B cell (primary cell): ENCODE measurements around the gene CA14. TPM values are rescaled to one million over a fixed set of nuclear protein-coding genes. Genes with fewer than 3 reads are reported as not detected.

Experiments
- ATAC-seq: fragments of 200-7000 bp; cut with Tn5 transposase; one replicate; pipeline ENCODE4 v1.10.0; 2021; ENCODE audit warnings: low read depth, mild to moderate bottlenecking, moderate number of reproducible peaks, moderate library complexity
- CTCF ChIA-PET: fragments of 350-600 bp; sonication (Branson Sonifier 250); formaldehyde crosslinking; loops from one replicate; lab custom pipeline; 2021; ENCODE audit warnings: antibody characterized with exemption, inconsistent platforms; lab: Charles Lee
- POLR2A ChIA-PET: fragments of 350-600 bp; sonication (Branson Sonifier 250); formaldehyde crosslinking; loops from one replicate; lab custom pipeline; 2021; ENCODE audit warnings: antibody characterized with exemption; lab: Charles Lee
- DNase-seq: peaks from one replicate; pipeline ENCODE4 v3.0.0; 2013
- H2AFZ ChIP-seq: 2 replicates; pipeline ENCODE4 v1.6.1; 2012; ENCODE audit warnings: mild to moderate bottlenecking, low read depth, low read length; ENCODE audit not compliant: insufficient read depth, poor library complexity, severe bottlenecking
- H3K27ac ChIP-seq, 2 donors: 1 replicate in 1 of 2; 2 replicates in 1 of 2; pipeline ENCODE4 v1.5.1; 2012 to 2013; ENCODE audit warnings: low read length in 2 of 2, mild to moderate bottlenecking in 2 of 2, moderate library complexity in 1 of 2
- H3K27me3 ChIP-seq, 4 experiments: fragments of 200-600 bp in 1 of 4; sonication (generic) in 1 of 4; replicated peaks in 1 of 4; 1 replicate in 2 of 4; 2 replicates in 2 of 4; pipeline versions ENCODE4 v1.6.1 to v1.7.0; 2013 to 2016; ENCODE audit warnings: low read length in 3 of 4, mild to moderate bottlenecking in 2 of 4, mixed read lengths in 1 of 4, moderate library complexity in 1 of 4; ENCODE audit not compliant: insufficient read depth in 4 of 4, control insufficient read depth in 3 of 4; ENCODE audit errors: control extremely low read depth in 1 of 4
- H3K36me3 ChIP-seq, 2 experiments: replicated peaks in 1 of 2; 1 replicate in 1 of 2; 2 replicates in 1 of 2; pipeline versions ENCODE4 v1.6.1 to v1.7.1; 2013; ENCODE audit warnings: low read length in 1 of 2; ENCODE audit not compliant: insufficient read depth in 2 of 2, control insufficient read depth in 1 of 2; ENCODE audit errors: control extremely low read depth in 1 of 2, extremely low read depth in 1 of 2
- H3K4me1 ChIP-seq, 2 donors: fragments of 200-600 bp in 1 of 2; sonication (generic) in 1 of 2; 1 replicate in 1 of 2; 2 replicates in 1 of 2; pipeline versions ENCODE4 v1.5.1 to v1.6.1; 2013 to 2017; ENCODE audit warnings: low read length in 2 of 2; ENCODE audit not compliant: control insufficient read depth in 2 of 2, insufficient read depth in 2 of 2
- H3K4me2 ChIP-seq: replicated peaks from 2 replicates; pipeline ENCODE3; 2012; ENCODE audit warnings: mild to moderate bottlenecking, low read depth, low read length; ENCODE audit not compliant: poor library complexity, severe bottlenecking
- H3K4me3 ChIP-seq, 5 experiments: fragments of 200-600 bp in 1 of 5; sonication (generic) in 1 of 5; 1 replicate in 3 of 5; 2 replicates in 2 of 5; pipeline versions ENCODE4 v1.5.1 to v1.7.0; 2011 to 2016; ENCODE audit warnings: low read length in 4 of 5, mild to moderate bottlenecking in 4 of 5, low read depth in 2 of 5, control low read depth in 1 of 5, moderate library complexity in 1 of 5; ENCODE audit not compliant: insufficient read depth in 1 of 5; ENCODE audit errors: control extremely low read depth in 1 of 5, extremely low read depth in 1 of 5
- H3K79me2 ChIP-seq: fragments of 200-600 bp; sonication (generic); one replicate; pipeline ENCODE4 v1.6.0; 2016; ENCODE audit warnings: low read length; ENCODE audit not compliant: control insufficient read depth, insufficient read depth
- H3K9ac ChIP-seq: fragments of 200-600 bp; sonication (generic); 2 replicates; pipeline ENCODE4 v1.6.1; 2017; ENCODE audit warnings: mild to moderate bottlenecking, low read length, moderate library complexity
- H3K9me3 ChIP-seq, 3 donors: one replicate each; pipeline versions ENCODE4 v1.6.1 to v1.7.1; 2013; ENCODE audit warnings: low read length in 2 of 3; ENCODE audit not compliant: control insufficient read depth in 2 of 3, insufficient read depth in 1 of 3; ENCODE audit errors: control extremely low read depth in 1 of 3
- H4K20me1 ChIP-seq: 2 replicates; pipeline ENCODE4 v1.6.0; 2012; ENCODE audit warnings: mild to moderate bottlenecking, low read length; ENCODE audit not compliant: insufficient read depth, control insufficient read depth, poor library complexity, severe bottlenecking
- H3K27ac Mint-ChIP-seq: one replicate; pipeline ENCODE4 v1.8.0; 2021; ENCODE audit warnings: mixed read lengths
- H3K27me3 Mint-ChIP-seq: one replicate; pipeline ENCODE4 v1.8.0; 2021; ENCODE audit warnings: mixed read lengths
- H3K4me1 Mint-ChIP-seq: one replicate; pipeline ENCODE4 v1.8.0; 2021; ENCODE audit warnings: mixed read lengths
- H3K4me3 Mint-ChIP-seq: one replicate; pipeline ENCODE4 v1.8.0; 2021; ENCODE audit warnings: mixed read lengths
- H3K9me3 Mint-ChIP-seq: one replicate; pipeline ENCODE4 v1.8.0; 2022; ENCODE audit warnings: mixed read lengths; ENCODE audit not compliant: insufficient read depth
- EZH2 ChIP-seq: IDR thresholded peaks from 2 replicates; pipeline ENCODE4 v1.6.1; 2012; ENCODE audit warnings: borderline replicate concordance, low read depth, mild to moderate bottlenecking, moderate library complexity, low read length; ENCODE audit not compliant: insufficient read depth, poor library complexity, severe bottlenecking
- WGBS: methylation state at CpG from one replicate; pipeline ENCODE4 v1.1.5; 2013; ENCODE audit warnings: missing lambda C conversion rate; ENCODE audit not compliant: insufficient coverage; 5-methylcytosine and 5-hydroxymethylcytosine counted together
- intact Hi-C: fragments of 100-400 bp; cut with micrococcal nuclease; formaldehyde crosslinking; loops from one replicate; pipeline ENCODE4 v1.10.0; 2022
- polyA plus RNA-seq: library from polyadenylated mRNA; depleted of rRNA; stranded (reverse); fragments of >200 nt; gene quantifications from 2 replicates; pipeline ENCODE4 v1.2.3, GENCODE V29; 2012
- total RNA-seq, 2 donors: library from RNA; stranded (reverse); fragments of 120-200 nt in 1 of 2; gene quantifications; 1 replicate in 1 of 2; 2 replicates in 1 of 2; pipeline versions ENCODE4 v1.2.3 to v1.2.4, GENCODE V29; 2013 to 2022
- TF ChIP-seq, protein P1 (sequence below): fragments of 200-600 bp; IDR thresholded peaks from one replicate; pipeline ENCODE4 v1.8.0; 2022; ENCODE audit warnings: antibody characterized with exemption, mild to moderate bottlenecking

The CA14 gene
- total and polyA plus RNA-seq, 2 donors (not counting 1 experiment from before 2014, with no cell fraction given) = not detected

DNA sequence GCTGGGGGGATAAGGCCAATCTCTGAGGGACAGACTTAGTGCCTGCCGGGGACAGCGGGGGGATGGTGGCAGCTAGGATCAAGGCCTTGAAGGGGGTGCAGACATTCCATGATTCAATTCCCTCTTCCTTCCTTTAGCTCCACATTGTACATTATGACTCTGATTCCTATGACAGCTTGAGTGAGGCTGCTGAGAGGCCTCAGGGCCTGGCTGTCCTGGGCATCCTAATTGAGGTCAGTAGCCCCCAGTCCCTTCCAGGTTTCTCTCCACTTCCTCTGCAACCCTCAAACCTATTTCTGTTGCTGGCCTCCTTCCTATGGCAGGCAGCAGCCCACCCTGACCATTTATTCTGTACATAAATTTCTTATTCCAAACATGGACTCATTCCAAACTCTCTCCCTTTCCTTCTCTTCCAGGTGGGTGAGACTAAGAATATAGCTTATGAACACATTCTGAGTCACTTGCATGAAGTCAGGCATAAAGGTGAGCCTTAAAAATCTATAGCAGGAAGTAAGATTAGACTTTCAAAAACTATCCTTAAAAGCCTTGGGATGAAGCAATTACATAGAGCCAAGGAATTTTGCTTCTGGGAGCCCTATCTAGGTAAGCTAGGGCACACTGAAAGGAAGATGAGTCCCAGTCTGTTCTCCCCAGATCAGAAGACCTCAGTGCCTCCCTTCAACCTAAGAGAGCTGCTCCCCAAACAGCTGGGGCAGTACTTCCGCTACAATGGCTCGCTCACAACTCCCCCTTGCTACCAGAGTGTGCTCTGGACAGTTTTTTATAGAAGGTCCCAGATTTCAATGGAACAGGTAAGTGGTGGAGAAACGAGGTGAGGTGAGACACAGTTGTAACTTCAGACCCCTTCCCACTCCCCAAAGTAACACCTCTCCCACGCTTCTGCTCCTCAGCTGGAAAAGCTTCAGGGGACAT, 5.1 kb downstream of the CA14 start:
- TF ChIP-seq, protein P1, sequence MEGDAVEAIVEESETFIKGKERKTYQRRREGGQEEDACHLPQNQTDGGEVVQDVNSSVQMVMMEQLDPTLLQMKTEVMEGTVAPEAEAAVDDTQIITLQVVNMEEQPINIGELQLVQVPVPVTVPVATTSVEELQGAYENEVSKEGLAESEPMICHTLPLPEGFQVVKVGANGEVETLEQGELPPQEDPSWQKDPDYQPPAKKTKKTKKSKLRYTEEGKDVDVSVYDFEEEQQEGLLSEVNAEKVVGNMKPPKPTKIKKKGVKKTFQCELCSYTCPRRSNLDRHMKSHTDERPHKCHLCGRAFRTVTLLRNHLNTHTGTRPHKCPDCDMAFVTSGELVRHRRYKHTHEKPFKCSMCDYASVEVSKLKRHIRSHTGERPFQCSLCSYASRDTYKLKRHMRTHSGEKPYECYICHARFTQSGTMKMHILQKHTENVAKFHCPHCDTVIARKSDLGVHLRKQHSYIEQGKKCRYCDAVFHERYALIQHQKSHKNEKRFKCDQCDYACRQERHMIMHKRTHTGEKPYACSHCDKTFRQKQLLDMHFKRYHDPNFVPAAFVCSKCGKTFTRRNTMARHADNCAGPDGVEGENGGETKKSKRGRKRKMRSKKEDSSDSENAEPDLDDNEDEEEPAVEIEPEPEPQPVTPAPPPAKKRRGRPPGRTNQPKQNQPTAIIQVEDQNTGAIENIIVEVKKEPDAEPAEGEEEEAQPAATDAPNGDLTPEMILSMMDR = no peak
- no peak for TF ChIP-seq EZH2
- Mint-ChIP-seq H3K27me3 (peaks cover 17% of the 10 kb centered on the region), H3K4me1 (peaks cover 10% of the 10 kb centered on the region), H3K9me3 (no peaks in the 10 kb centered on the region), H3K27ac (no peak overlapping the region), H3K4me3 (no peak overlapping the region)
- intact Hi-C loops = no loop called here
- Histone ChIP-seq H2AFZ (no peak overlapping the region), H3K79me2 (peaks cover 13% of the 10 kb centered on the region), H3K4me2 (no peak overlapping the region), H3K27me3 (peaks cover 0 to 19% (median 12%) of the 10 kb centered on the region in 4 experiments), H3K27ac (no peak overlapping the region), H3K36me3 (peaks cover 0 to 28% of the 10 kb centered on the region in 2 experiments), H3K9ac (no peak overlapping the region), H3K9me3 (no peaks in the 10 kb centered on the region), H4K20me1 (peaks cover 3% of the 10 kb centered on the region), H3K4me3 (no peak overlapping the region), H3K4me1 (peaks cover 7% of the 10 kb centered on the region in 2 donors)
- 31% methylated on average over 2 of the region's 6 CpGs for WGBS
- peak; percentile 24 for ATAC-seq
- no peak for DNase-seq
- ChIA-PET CTCF (interaction anchor here (1.1 to 1.5 kb wide), 2 partner anchors 9 to 19 kb away, joined by 4 to 6 read pairs; no protein-coding TSS in a partner anchor), POLR2A (no interaction called here)

DNA sequence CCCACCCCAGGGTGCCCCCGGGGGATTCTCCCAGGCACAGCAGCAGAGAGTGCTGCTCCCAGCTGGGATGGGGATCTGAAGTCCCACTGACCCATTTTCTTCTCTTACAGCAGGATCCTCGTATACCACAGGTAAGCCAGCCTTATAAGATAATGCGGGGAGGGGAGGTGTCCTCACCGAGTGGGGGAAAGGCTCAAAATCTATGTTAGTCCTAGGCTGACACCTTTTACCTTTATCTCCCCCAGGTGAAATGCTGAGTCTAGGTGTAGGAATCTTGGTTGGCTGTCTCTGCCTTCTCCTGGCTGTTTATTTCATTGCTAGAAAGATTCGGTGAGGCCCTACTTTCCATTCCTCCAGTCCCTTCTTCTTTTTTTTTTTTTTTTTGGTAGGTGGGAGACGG, 6.0 kb downstream of the CA14 start:
- TF ChIP-seq, protein P1 = no peak
- TF ChIP-seq EZH2 = no peak
- ChIA-PET POLR2A (no interaction called here), CTCF (no interaction called here)
- Histone ChIP-seq H3K27ac (no peak overlapping the region), H3K79me2 (peaks cover 22% of the 10 kb centered on the region), H3K4me2 (no peak overlapping the region), H3K27me3 (peaks cover 0 to 10% (median 4%) of the 10 kb centered on the region in 4 experiments), H3K36me3 (peaks cover 0 to 28% of the 10 kb centered on the region in 2 experiments), H2AFZ (no peak overlapping the region), H3K4me1 (peaks cover 12 to 16% of the 10 kb centered on the region in 2 donors), H3K9ac (no peak overlapping the region), H3K9me3 (no peaks in the 10 kb centered on the region), H3K4me3 (no peak overlapping the region), H4K20me1 (peaks cover 8% of the 10 kb centered on the region)
- peaks cover 18% of the 10 kb centered on the region for H3K4me1 Mint-ChIP-seq
- H3K27me3 Mint-ChIP-seq = peaks cover 8% of the 10 kb centered on the region
- no peak overlapping the region for H3K27ac Mint-ChIP-seq
- no CpG with 5 or more reads among the region's 6 CpGs for WGBS
- no peak overlapping the region for H3K4me3 Mint-ChIP-seq
- DNase-seq = no peak
- no peaks in the 10 kb centered on the region for H3K9me3 Mint-ChIP-seq
- ATAC-seq = no peak
- intact Hi-C loops = no loop called here
